Kidney (tissue), 14 donors: ENCODE results near the gene QKI. TPM values are rescaled to one million over a fixed set of nuclear protein-coding genes. Genes with fewer than 3 reads are reported as not detected.

ENCODE experiments used
- DNase-seq, 5 donors: peaks; one replicate each; pipeline ENCODE4 v3.0.0-alpha.2; 2013 to 2020
- FAIRE-seq: peaks from 2 replicates; lab custom pipeline; 2012; peaks lifted over from hg19 to GRCh38; lab: Jason Lieb, UNC
- H3K27ac ChIP-seq, 2 donors: one replicate each; pipeline ENCODE4 v1.7.0; 2013; ENCODE audit warnings: low read depth in 2 of 2, low read length in 2 of 2, inconsistent platforms in 1 of 2
- H3K27me3 ChIP-seq: one replicate; pipeline ENCODE4 v1.7.1; 2013; ENCODE audit warnings: low read length, inconsistent platforms; ENCODE audit not compliant: control insufficient read depth, insufficient read depth
- H3K36me3 ChIP-seq, 3 donors: one replicate each; pipeline versions ENCODE4 v1.7.0 to v1.7.1; 2013; ENCODE audit warnings: low read length in 3 of 3, control low read depth in 1 of 3, inconsistent platforms in 1 of 3; ENCODE audit not compliant: insufficient read depth in 3 of 3, control insufficient read depth in 2 of 3
- H3K4me1 ChIP-seq, 3 donors: one replicate each; pipeline versions ENCODE4 v1.7.0 to v1.7.1; 2013; ENCODE audit warnings: low read length in 3 of 3, inconsistent platforms in 1 of 3, low read depth in 1 of 3; ENCODE audit not compliant: control insufficient read depth in 2 of 3, insufficient read depth in 2 of 3
- H3K4me3 ChIP-seq, 3 donors: one replicate each; pipeline versions ENCODE4 v1.7.0 to v1.8.1; 2013; ENCODE audit warnings: low read length in 3 of 3, control low read depth in 1 of 3, inconsistent platforms in 1 of 3
- H3K9ac ChIP-seq, 3 donors: one replicate each; pipeline versions ENCODE4 v1.7.0 to v1.7.1; 2013; ENCODE audit warnings: low read length in 3 of 3, control low read depth in 1 of 3, inconsistent platforms in 1 of 3
- H3K9me3 ChIP-seq, 3 donors: one replicate each; pipeline versions ENCODE4 v1.7.0 to v1.7.1; 2013; ENCODE audit warnings: low read length in 3 of 3, control low read depth in 1 of 3, inconsistent platforms in 1 of 3; ENCODE audit not compliant: control insufficient read depth in 2 of 3, insufficient read depth in 1 of 3
- intact Hi-C: fragments of 100-400 bp; cut with DNase I; formaldehyde crosslinking; loops from one replicate; pipeline ENCODE4 v1.11.1; 2022
- polyA plus RNA-seq: library from polyadenylated mRNA; stranded (reverse); fragments of 350-450 nt; fragmentation: Illumina TruSeq; extraction: RNeasy Lipid Tissue Mini Kit (QIAGEN cat#74804); gene quantifications from one replicate; pipeline ENCODE4 v1.2.3, GENCODE V29; 2014; ENCODE audit warnings: low read depth, low replicate concordance; ENCODE audit not compliant: insufficient read depth
- total RNA-seq: library from RNA; stranded (reverse); fragmentation: NEBNext Ultra II Directional; extraction: Animal tissue kit (Norgen Biotek cat#: 25700); gene quantifications from one replicate; pipeline ENCODE4 v1.2.1, GENCODE V29; 2021
- TF ChIP-seq, protein P1 (sequence below): IDR thresholded peaks from 3 replicates; pipeline ENCODE4 v1.5.1; 2012; ENCODE audit warnings: mild to moderate bottlenecking, moderate library complexity, borderline replicate concordance; ENCODE audit not compliant: insufficient read depth; ENCODE audit errors: extremely low read depth
- donor health status: control.
- donor health status: control.
- donor health status: control.
- donor health status: control.
- donor health status: control.
- donor health status: DM: yes; HTN: yes; CAD: no.
- donor health status: Normal renal cell carcinoma (clear cell type).

Gene QKI
- total and polyA plus RNA-seq, 2 donors from 2014 or later, result 17.6 to 121 TPM

GRCh38 chr6:163483107-163483506 lies 68.6 kb downstream of the QKI start:
- H3K9ac ChIP-seq, result no peak overlapping the region
- H3K36me3 ChIP-seq, result no peaks in the 10 kb centered on the region
- FAIRE-seq (no peak), DNase-seq (no peak)
- no peaks in the 10 kb centered on the region for H3K27me3 ChIP-seq
- no peak overlapping the region for H3K27ac ChIP-seq
- H3K9me3 ChIP-seq, result no peaks in the 10 kb centered on the region
- no peak overlapping the region for H3K4me3 ChIP-seq
- TF ChIP-seq, protein P1, sequence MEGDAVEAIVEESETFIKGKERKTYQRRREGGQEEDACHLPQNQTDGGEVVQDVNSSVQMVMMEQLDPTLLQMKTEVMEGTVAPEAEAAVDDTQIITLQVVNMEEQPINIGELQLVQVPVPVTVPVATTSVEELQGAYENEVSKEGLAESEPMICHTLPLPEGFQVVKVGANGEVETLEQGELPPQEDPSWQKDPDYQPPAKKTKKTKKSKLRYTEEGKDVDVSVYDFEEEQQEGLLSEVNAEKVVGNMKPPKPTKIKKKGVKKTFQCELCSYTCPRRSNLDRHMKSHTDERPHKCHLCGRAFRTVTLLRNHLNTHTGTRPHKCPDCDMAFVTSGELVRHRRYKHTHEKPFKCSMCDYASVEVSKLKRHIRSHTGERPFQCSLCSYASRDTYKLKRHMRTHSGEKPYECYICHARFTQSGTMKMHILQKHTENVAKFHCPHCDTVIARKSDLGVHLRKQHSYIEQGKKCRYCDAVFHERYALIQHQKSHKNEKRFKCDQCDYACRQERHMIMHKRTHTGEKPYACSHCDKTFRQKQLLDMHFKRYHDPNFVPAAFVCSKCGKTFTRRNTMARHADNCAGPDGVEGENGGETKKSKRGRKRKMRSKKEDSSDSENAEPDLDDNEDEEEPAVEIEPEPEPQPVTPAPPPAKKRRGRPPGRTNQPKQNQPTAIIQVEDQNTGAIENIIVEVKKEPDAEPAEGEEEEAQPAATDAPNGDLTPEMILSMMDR, result no peak
- H3K4me1 ChIP-seq, result peaks cover 0 to 2% (median 0%) of the 10 kb centered on the region in 3 donors
- intact Hi-C loops, result no loop called here

DNA sequence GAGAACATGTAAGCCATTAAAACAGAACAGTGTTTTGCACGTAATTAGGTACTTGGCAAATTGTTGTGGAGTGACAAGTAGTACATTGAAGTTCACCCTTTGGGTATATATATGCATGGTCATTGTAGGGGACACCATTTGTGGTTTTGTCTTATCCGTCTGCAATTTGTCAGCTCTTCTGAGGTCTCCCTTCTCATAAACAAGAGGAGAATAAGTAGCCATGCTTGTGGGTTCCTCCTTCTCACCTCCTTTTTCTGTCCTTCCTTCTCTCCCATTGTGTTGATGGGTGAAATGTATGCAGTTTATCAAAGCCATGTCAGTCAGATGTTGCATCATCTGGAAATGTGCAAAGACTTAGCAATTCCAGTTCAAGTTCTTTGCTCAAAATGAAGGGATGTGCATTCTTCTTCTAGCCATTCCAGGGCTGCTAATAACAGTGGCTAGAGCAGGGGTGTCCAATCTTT lies 70.9 kb downstream of the QKI start:
- intact Hi-C loops, result no loop called here
- TF ChIP-seq, protein P1, result no peak
- Histone ChIP-seq H3K9ac (no peak overlapping the region), H3K27ac (no peak overlapping the region), H3K9me3 (no peaks in the 10 kb centered on the region), H3K4me1 (peaks cover 0 to 2% (median 0%) of the 10 kb centered on the region in 3 donors), H3K36me3 (no peaks in the 10 kb centered on the region), H3K27me3 (no peaks in the 10 kb centered on the region), H3K4me3 (no peak overlapping the region)
- DNase-seq (no peak), FAIRE-seq (no peak)

DNA sequence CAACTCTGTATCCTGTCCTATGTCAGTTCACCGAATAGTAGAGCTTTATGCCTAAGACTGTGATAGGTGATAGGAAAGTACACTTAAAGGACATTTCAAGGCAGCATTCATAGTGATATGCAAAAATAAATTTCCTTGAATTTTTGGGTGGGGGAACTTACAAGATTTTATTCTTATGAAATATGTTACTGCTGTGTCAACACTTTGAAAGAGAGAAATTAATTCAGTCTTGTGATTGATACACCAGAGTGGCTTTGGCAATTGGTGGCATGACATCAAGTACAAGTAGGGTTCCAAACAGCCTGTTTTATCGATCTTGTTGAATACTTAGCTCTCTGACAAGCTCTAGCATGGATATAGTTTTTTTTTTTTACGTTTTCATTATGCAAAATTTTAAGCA lies 72.3 kb downstream of the QKI start:
- peaks cover 0 to 2% (median 0%) of the 10 kb centered on the region in 3 donors for H3K4me1 ChIP-seq
- no peak overlapping the region for H3K9ac ChIP-seq
- TF ChIP-seq, protein P1, result no peak

DNA sequence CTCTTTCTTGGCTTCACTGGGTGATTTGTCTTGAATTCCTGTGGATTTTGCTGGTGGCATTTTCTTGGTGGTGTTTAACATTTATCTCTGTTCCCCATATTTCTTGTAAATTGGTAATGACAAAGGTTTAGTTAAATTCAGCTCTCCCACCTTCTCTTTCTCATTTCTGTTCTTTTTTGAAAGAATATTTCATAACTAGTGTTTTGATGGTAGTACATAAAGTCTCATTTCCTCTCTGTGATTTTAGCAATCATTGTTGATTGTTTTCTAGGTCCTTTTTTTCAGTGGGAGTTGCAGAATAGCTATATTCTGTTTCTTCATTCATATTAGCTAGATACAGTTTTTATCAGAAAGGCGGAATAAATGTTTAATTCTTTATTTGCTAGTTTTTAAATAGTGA lies 73.1 kb downstream of the QKI start:
- H3K27ac ChIP-seq, result no peak overlapping the region
- H3K36me3 ChIP-seq, result no peaks in the 10 kb centered on the region
- intact Hi-C loops, result no loop called here
- no peak overlapping the region for H3K9ac ChIP-seq
- H3K27me3 ChIP-seq, result no peaks in the 10 kb centered on the region
- no peak overlapping the region for H3K4me3 ChIP-seq
- DNase-seq (no peak), FAIRE-seq (no peak)
- H3K9me3 ChIP-seq, result no peaks in the 10 kb centered on the region
- peaks cover 0 to 2% (median 0%) of the 10 kb centered on the region in 3 donors for H3K4me1 ChIP-seq
- TF ChIP-seq, protein P1, result no peak

More for the DNA sequence above, 72.3 kb downstream of the QKI start:
- DNase-seq, result no peak
- no peak overlapping the region for H3K4me3 ChIP-seq
- no peaks in the 10 kb centered on the region for H3K36me3 ChIP-seq
- no peak overlapping the region for H3K27ac ChIP-seq
- no peaks in the 10 kb centered on the region for H3K9me3 ChIP-seq
- intact Hi-C loops, result no loop called here
- FAIRE-seq, result no peak
- no peaks in the 10 kb centered on the region for H3K27me3 ChIP-seq
